Left ventricle myocardium inferior (tissue), 1 donor: ENCODE results near the gene RNU7-1. TPM values are rescaled to one million over a fixed set of nuclear protein-coding genes. Genes with fewer than 3 reads are reported as not detected.

Experiments
- DNase-seq: peaks from one replicate; pipeline ENCODE4 v3.0.0-alpha.2; 2020
- H3K27ac ChIP-seq: fragments of 200-600 bp; replicated peaks from 2 replicates; pipeline ENCODE4 v1.8.0; 2021
- H3K27me3 ChIP-seq: fragments of 200-600 bp; 2 replicates; pipeline ENCODE4 v1.8.0; 2021; ENCODE audit warnings: low read depth
- H3K36me3 ChIP-seq: fragments of 200-600 bp; 2 replicates; pipeline ENCODE4 v1.8.0; 2021
- H3K4me1 ChIP-seq: fragments of 200-600 bp; 2 replicates; pipeline ENCODE4 v1.8.0; 2021
- H3K4me3 ChIP-seq: fragments of 200-600 bp; 2 replicates; pipeline ENCODE4 v1.8.0; 2021; ENCODE audit warnings: mild to moderate bottlenecking, moderate library complexity
- H3K9me3 ChIP-seq: fragments of 200-600 bp; replicated peaks from 2 replicates; pipeline ENCODE4 v1.8.0; 2021
- intact Hi-C: fragments of 100-400 bp; cut with micrococcal nuclease; formaldehyde crosslinking; loops from one replicate; pipeline ENCODE4 v1.11.0; 2022
- long read RNA-seq: library from polyadenylated mRNA; unstranded; transcript quantifications from one replicate; pipeline ENCODE4 v2.0.0, GENCODE V29; 2021
- total RNA-seq: library from RNA; stranded (reverse); fragmentation: NEBNext Ultra II Directional; extraction: Animal tissue kit (Norgen Biotek cat#: 25700); gene quantifications from one replicate; pipeline ENCODE4 v1.2.1, GENCODE V29; 2021
- TF ChIP-seq, protein P1 (sequence below): fragments of 200-600 bp; IDR thresholded peaks from 2 replicates; pipeline ENCODE4 v1.8.0; 2021; ENCODE audit warnings: antibody characterized with exemption, mild to moderate bottlenecking, borderline replicate concordance
- donor health status: DM: no; HTN: yes; CAD: no; lungs with severe emphysema.

Gene RNU7-1
- total RNA-seq: not detected
- long read RNA-seq: 0 reads

DNA sequence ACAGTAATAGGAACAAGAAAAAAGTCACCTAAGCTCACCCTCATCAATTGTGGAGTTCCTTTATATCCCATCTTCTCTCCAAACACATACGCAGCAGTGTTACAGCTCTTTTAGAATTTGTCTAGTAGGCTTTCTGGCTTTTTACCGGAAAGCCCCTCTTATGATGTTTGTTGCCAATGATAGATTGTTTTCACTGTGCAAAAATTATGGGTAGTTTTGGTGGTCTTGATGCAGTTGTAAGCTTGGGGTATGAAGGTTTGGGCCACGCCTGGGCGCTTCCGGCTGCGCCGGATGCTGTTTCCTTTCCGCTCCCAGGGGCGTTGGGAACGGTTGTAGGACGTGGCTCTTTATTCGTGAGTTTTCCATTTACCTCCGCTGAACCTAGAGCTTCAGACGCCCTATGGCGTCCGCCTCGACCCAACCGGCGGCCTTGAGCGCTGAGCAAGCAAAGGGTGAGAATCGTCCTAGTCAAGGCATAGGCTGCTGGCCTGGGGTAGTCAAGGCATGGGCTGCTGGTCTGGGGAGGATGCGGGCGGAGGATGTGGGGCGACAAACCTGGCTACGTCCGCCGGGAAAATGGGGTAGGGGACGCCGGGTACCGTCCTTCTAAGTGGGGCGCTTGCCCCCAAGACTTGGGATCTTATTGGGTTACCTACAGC, at the start of gene RNU7-1, which contains the start of gene C12orf57:
RNU7-1 (plus strand) TSS at position 95 of the 659 bp plus-strand sequence.
C12orf57 (plus strand) TSS at position 301 of the 659 bp plus-strand sequence; CDS start at position 401, 100 bp downstream.
- H3K4me1 ChIP-seq: peaks cover 75% of the 10 kb centered on the region
- H3K27ac ChIP-seq: peak within 1 kb of the TSS; percentile 99
- H3K9me3 ChIP-seq: no peaks in the 10 kb centered on the region
- peak within 1 kb of the TSS; percentile 90 for H3K4me3 ChIP-seq
- no peaks in the 10 kb centered on the region for H3K27me3 ChIP-seq
- intact Hi-C loops: no loop called here
- DNase-seq: peak; percentile 77
- H3K36me3 ChIP-seq: peaks cover 44% of the 10 kb centered on the region
- TF ChIP-seq, protein P1, sequence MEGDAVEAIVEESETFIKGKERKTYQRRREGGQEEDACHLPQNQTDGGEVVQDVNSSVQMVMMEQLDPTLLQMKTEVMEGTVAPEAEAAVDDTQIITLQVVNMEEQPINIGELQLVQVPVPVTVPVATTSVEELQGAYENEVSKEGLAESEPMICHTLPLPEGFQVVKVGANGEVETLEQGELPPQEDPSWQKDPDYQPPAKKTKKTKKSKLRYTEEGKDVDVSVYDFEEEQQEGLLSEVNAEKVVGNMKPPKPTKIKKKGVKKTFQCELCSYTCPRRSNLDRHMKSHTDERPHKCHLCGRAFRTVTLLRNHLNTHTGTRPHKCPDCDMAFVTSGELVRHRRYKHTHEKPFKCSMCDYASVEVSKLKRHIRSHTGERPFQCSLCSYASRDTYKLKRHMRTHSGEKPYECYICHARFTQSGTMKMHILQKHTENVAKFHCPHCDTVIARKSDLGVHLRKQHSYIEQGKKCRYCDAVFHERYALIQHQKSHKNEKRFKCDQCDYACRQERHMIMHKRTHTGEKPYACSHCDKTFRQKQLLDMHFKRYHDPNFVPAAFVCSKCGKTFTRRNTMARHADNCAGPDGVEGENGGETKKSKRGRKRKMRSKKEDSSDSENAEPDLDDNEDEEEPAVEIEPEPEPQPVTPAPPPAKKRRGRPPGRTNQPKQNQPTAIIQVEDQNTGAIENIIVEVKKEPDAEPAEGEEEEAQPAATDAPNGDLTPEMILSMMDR: no peak

DNA sequence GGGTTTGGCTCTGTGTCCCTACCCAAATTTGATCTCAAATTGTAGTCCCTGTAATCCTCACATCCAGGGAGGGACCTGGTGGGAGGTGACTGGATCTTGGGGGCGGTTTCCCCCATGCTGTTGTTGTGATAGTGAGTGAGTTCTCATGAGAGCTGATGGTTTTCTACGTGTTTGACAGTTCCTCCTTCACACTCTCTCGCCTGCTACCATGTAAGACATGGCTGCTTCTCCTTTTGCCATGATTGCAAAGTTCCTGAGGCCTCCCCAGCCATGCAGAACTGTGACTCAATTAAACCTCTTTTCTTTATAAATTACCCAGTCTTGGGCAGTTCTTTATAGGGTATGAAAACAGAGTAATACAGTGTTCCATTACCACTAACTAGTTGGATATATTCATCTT, 49.3 kb upstream of the RNU7-1 start:
- Histone ChIP-seq H3K4me3 (no peak overlapping the region), H3K4me1 (peaks cover 12% of the 10 kb centered on the region), H3K36me3 (no peaks in the 10 kb centered on the region), H3K27me3 (no peaks in the 10 kb centered on the region), H3K27ac (no peak overlapping the region), H3K9me3 (no peaks in the 10 kb centered on the region)
- TF ChIP-seq, protein P1: no peak
- intact Hi-C loops: no loop called here
- no peak for DNase-seq

DNA sequence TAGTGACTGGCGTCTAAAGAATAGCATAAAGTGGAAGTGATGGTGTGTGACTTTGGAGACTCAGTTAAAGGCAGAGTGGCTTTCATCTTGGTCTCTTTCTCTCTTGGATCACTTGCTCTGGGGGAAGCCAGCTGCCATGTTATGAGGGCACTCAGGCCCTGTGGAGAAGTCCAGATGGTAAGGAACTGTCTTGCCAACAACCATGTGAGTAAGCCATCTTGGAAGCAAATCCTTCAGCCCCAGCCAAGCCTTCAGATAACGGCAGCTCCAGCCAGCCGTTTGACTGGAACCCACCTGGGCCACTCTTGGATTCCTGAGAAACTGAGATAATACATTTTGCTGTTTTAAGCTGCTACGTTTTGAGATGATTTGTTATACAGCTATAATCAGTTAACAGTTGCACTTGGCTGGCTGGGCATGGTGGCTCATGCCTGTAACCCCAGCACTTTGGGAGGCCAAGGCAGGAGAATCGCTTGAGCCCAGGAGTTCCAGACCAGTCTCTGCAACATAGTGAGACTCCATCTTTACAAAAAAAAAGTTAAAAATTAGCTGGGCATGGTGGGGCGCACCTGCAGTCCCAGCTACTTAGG, 46.7 kb upstream of the RNU7-1 start:
- Histone ChIP-seq H3K4me3 (no peak overlapping the region), H3K27me3 (no peaks in the 10 kb centered on the region), H3K27ac (no peak overlapping the region), H3K4me1 (no peaks in the 10 kb centered on the region), H3K9me3 (no peaks in the 10 kb centered on the region), H3K36me3 (no peaks in the 10 kb centered on the region)
- intact Hi-C loops: no loop called here
- TF ChIP-seq, protein P1: no peak
- no peak for DNase-seq

DNA sequence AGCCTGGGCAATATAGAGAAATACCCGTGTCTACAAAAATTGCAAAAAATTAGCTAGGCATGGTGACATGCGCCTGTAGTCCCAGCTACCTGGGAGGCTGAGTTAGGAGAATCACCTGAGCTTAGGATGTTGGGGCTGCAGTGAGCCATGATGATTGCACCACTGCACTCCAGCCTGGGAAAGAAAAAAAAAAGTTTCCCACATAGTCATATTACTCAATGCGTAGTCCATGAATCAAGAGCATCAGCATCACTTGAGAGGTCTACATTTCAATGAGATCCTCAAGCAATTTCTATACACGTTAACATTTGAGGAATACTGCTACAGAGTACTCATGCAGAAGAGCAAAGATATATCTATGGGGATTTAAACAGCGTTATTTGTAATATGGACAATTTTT, 44.2 kb upstream of the RNU7-1 start:
- no peaks in the 10 kb centered on the region for H3K27me3 ChIP-seq
- H3K4me1 ChIP-seq: peaks cover 7% of the 10 kb centered on the region
- no peaks in the 10 kb centered on the region for H3K36me3 ChIP-seq
- TF ChIP-seq, protein P1: no peak
- intact Hi-C loops: no loop called here
- no peak overlapping the region for H3K4me3 ChIP-seq
- no peak for DNase-seq
- H3K9me3 ChIP-seq: no peaks in the 10 kb centered on the region
- H3K27ac ChIP-seq: no peak overlapping the region

DNA sequence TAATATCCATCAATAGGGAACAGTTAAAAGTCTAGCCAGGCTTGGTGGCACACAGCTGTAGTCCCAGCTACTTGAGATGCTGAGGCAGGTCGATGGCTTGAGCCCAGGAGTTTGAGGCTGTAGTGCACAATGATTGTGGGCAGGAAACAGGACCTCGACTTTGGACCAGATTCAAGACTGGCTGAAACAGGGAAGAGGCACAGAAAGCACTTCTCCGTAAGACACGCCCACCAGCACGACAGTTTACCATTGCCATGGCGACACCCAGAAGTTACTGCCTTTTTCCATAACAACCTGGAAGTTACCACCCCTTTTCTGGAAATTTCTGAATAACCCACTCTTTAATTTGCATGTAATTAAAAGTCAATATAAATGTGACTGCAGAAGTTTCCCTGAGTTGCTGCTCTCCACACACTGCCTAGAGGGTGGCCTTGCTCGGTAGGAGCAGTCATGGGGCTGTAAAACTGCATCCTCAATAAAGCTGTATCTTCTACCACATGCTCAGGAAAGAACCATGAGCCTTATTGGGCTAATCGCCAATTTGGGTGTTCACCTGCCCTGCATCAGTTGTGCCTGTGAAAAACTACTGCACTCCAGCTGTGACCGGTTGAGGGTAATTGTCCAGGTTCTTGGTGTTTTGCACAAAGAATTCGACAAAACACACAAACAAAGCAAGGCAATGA, 43.6 kb upstream of the RNU7-1 start:
- intact Hi-C loops: no loop called here
- H3K27me3 ChIP-seq: no peaks in the 10 kb centered on the region
- peak; percentile 58 for DNase-seq
- H3K27ac ChIP-seq: no peak overlapping the region
- H3K9me3 ChIP-seq: no peaks in the 10 kb centered on the region
- TF ChIP-seq, protein P1: no peak
- no peaks in the 10 kb centered on the region for H3K36me3 ChIP-seq
- H3K4me1 ChIP-seq: peaks cover 9% of the 10 kb centered on the region
- H3K4me3 ChIP-seq: no peak overlapping the region
